Measurements from ENCODE around the gene TSPAN17. TPM values are rescaled to one million over a fixed set of nuclear protein-coding genes. Genes with fewer than 3 reads are reported as not detected.

Gene TSPAN17
- polyA plus RNA-seq, 10 donors: 23.7 to 34.3 (median 27.7) TPM

GRCh38 chr5:176704355-176704754 lies 57.1 kb downstream of the TSPAN17 start:
- DNase-seq: no peak

GRCh38 chr5:176704817-176705216 lies 57.5 kb downstream of the TSPAN17 start:
- no peak for DNase-seq

Other genes starting within 250 kb of the TSPAN17 start
- 10 to 100 TPM; 42.0 to 67.1 (median 50.2) TPM for gene CLTB, start 230.9 kb upstream of the TSPAN17 start, polyA plus RNA-seq (ENCODE audit: insufficient read length in 10 of 10)
- 10 to 100 TPM; 22.9 to 33.3 (median 27.4) TPM for gene FAF2, start 199.1 kb upstream of the TSPAN17 start, polyA plus RNA-seq (ENCODE audit: insufficient read length in 10 of 10)
- 10 to 100 TPM; 22.0 to 48.4 (median 27.0) TPM for gene RNF44, start 110.1 kb upstream of the TSPAN17 start, polyA plus RNA-seq (ENCODE audit: insufficient read length in 10 of 10)
- under 1 TPM in 8 of 10 donors, not detected in 2; 0.27 to 0.88 (median 0.49) TPM for gene CDHR2, start 98.1 kb upstream of the TSPAN17 start, polyA plus RNA-seq (ENCODE audit: insufficient read length in 10 of 10)
- gene GPRIN1, start 37.3 kb upstream of the TSPAN17 start, polyA plus RNA-seq (ENCODE audit: insufficient read length in 10 of 10): 1 to 10 TPM in 3 of 10 donors, under 1 TPM in 7; 0.38 to 4.1 (median 0.63) TPM
- under 1 TPM in 1 of 10 donors, not detected in 9; 0.15 TPM for gene SNCB, start 16.9 kb upstream of the TSPAN17 start, polyA plus RNA-seq (ENCODE audit: insufficient read length in 10 of 10)
- under 1 TPM in 2 of 10 donors, not detected in 8; 0.05 to 0.17 TPM for gene EIF4E1B, start 16.8 kb upstream of the TSPAN17 start, polyA plus RNA-seq (ENCODE audit: insufficient read length in 10 of 10)
- 1 to 10 TPM in 8 of 10 donors, under 1 TPM in 2; 0.84 to 2.0 (median 1.3) TPM for gene UNC5A, start 163.1 kb downstream of the TSPAN17 start, polyA plus RNA-seq (ENCODE audit: insufficient read length in 10 of 10)

Measured in muscle of back (tissue), 11 donors.